Esophagus squamous epithelium (tissue), 4 donors: ENCODE measurements around the gene LARGE1.

Source experiments
- POLR2A ChIP-seq, 4 donors: fragments of 450-650 bp; IDR thresholded peaks; one replicate each; pipeline ENCODE4 v1.6.1; 2017; ENCODE audit warnings: antibody characterized with exemption in 4 of 4, mild to moderate bottlenecking in 4 of 4, moderate library complexity in 3 of 4
- TF ChIP-seq, protein P1 (sequence below), 6 experiments: fragments of 450-650 bp in 4 of 6; fragments of 200-600 bp in 2 of 6; sonication (generic) in 2 of 6; IDR thresholded peaks; one replicate each; pipeline ENCODE4 v1.5.1; 2016 to 2019; ENCODE audit warnings: antibody characterized with exemption in 6 of 6, mild to moderate bottlenecking in 4 of 6, moderate library complexity in 4 of 6

DNA sequence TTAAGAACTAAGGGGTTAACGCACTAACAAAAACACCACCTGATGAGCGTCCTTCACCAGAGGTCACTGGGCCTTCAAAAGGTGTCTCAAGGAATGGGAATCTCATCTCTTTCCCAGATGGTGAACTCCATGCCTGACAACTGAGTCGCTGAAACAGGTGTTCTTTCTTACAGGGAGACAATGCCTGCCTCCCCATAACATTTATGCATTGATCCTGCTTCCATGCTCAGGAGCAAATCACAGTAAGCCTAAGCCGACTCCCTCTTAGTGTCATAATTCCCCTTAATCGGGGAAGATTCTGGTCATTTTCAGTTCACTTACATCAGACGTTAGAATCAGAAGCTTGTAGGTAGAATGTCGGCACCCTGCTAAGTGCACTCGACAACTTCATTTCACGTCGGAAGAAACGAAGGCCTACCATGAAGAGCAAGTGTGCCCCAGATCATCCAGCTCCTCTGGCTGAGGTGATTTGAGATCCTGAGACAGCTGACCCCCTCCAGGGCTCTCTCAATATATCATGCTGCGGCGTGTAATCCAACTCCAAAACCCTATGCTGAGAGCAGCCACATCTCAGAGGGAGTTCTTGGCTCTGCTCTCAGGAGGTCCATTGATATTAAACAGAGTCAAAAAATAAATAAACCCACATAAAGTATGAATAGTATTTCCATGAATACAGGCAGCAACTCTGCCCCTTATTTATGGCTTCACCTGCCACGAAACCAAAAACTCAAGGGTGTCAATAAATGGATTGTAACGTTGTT, 163.1 kb downstream of the LARGE1 start:
- TF ChIP-seq, protein P1, sequence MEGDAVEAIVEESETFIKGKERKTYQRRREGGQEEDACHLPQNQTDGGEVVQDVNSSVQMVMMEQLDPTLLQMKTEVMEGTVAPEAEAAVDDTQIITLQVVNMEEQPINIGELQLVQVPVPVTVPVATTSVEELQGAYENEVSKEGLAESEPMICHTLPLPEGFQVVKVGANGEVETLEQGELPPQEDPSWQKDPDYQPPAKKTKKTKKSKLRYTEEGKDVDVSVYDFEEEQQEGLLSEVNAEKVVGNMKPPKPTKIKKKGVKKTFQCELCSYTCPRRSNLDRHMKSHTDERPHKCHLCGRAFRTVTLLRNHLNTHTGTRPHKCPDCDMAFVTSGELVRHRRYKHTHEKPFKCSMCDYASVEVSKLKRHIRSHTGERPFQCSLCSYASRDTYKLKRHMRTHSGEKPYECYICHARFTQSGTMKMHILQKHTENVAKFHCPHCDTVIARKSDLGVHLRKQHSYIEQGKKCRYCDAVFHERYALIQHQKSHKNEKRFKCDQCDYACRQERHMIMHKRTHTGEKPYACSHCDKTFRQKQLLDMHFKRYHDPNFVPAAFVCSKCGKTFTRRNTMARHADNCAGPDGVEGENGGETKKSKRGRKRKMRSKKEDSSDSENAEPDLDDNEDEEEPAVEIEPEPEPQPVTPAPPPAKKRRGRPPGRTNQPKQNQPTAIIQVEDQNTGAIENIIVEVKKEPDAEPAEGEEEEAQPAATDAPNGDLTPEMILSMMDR (IDR thresholded peaks at IDR 0.05): no peak
- TF ChIP-seq POLR2A (IDR thresholded peaks at IDR 0.05): no peak
